ENCODE measurements around the gene NCOR2. TPM values are rescaled to one million over a fixed set of nuclear protein-coding genes. Genes with fewer than 3 reads are reported as not detected.

The NCOR2 gene
- total and polyA plus RNA-seq, 2 of the 4 experiments (the other 2 are of a cell fraction) = 12.9 to 40.8 TPM

DNA sequence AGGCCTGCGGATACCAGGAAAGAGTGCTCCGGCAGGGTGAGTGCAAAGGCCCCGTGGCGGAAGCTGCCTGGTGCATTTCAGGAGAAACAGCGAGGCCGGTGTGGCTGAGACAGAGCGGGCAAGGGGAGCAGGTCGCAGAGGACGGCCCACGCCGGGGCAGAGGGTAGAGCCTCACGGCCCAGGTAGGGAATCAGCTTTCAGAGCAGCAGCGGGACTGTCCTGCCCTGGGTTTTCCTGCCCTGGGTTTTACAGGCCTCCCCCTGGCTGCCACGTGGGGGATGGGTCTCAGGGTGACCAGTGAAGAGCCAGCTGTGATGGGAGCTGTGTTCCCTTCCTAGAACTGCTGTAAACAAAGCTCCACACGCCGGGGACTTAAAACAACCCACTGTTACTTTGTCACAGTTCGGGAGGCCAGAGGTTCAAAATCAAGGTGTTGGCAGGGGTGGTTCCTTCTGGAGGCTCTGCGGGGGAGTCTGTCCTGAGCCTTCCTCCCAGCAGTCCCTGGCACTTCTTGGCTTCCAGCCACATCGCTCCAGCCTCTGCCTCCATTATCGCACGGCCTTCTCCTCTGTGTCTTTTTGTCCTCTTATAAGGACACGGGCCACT is 10.4 kb downstream of the NCOR2 start:
- ChIA-PET POLR2A (ENCODE audit: unreplicated experiment) (no interaction called here), CTCF (no interaction called here)
- in situ Hi-C loops (cut with MboI; ENCODE audit: low sequenced_read_pairs) (no loop called here), intact Hi-C loops (cut with micrococcal nuclease) (no loop called here), dilution Hi-C loops (cut with HindIII; ENCODE audit: low sequenced_read_pairs, unreplicated experiment) (no loop called here)
- no peaks in the 10 kb centered on the region for H3K9me3 ChIP-seq (ENCODE audit: control insufficient read depth, insufficient read depth, low read length)
- no peak overlapping the region for H3K4me3 ChIP-seq (ENCODE audit: insufficient read depth, low read depth, low read length)
- peak overlapping the region; percentile 58; the same call in 1 of the 2 replicates for H2AK5ac ChIP-seq (ENCODE audit: low read depth, low read length)
- peak overlapping the region; percentile 76 for H2AK9ac ChIP-seq (replicated peaks; ENCODE audit: low read depth, low read length, poor library complexity)
- no peak overlapping the region for H2BK120ac ChIP-seq (ENCODE audit: low read depth, low read length)
- peaks cover 99% of the 10 kb centered on the region for H4K20me1 ChIP-seq (ENCODE audit: insufficient read depth, low read length)
- peak overlapping the region; percentile 11; the same call in 1 of the 2 replicates for H3K4ac ChIP-seq (ENCODE audit: low read depth, low read length)
- H3K4me2 ChIP-seq (ENCODE audit: low read depth, low read length) = no peak overlapping the region; the same call in 1 of the 2 replicates
- no peaks in the 10 kb centered on the region for H3K27me3 ChIP-seq (ENCODE audit: control insufficient read depth, insufficient read depth, low read length)
- H3K9ac ChIP-seq (ENCODE audit: low read depth, low read length) = no peak overlapping the region
- no peak overlapping the region for H3K56ac ChIP-seq (ENCODE audit: extremely low read depth, insufficient read depth, low read length)
- H2BK15ac ChIP-seq (ENCODE audit: low read depth, low read length) = no peak overlapping the region
- H4K8ac ChIP-seq (ENCODE audit: low read depth in 2 of 2, low read length in 2 of 2) = 0 out of 4 replicates have a peak overlapping the region, but pooled peaks of 1 of the 2 experiments have one; percentile 19
- H3K36me3 ChIP-seq (ENCODE audit: control insufficient read depth, insufficient read depth, low read length) = no peaks in the 10 kb centered on the region
- peak overlapping the region; percentile 21; the same call in 1 of the 2 replicates for H4K91ac ChIP-seq (ENCODE audit: insufficient read depth, low read depth, low read length)
- H2BK5ac ChIP-seq (ENCODE audit: low read depth, low read length, poor library complexity, severe bottlenecking) = peak overlapping the region; percentile 38
- H2AFZ ChIP-seq (replicated peaks; ENCODE audit: low read length, poor library complexity) = peak overlapping the region; percentile 68
- WGBS, 2 experiments (ENCODE audit: extremely low coverage in 2 of 2, insufficient read length in 1 of 2) = 88% methylated on average over 8 of the region's 22 CpGs; no CpG with 5 or more reads in 1 of the 2 experiments
- 0 out of 2 replicates have a peak overlapping the region, but pooled peaks have one; percentile 9 for H3K23ac ChIP-seq (ENCODE audit: low read depth, low read length)
- H3K14ac ChIP-seq (replicated peaks; ENCODE audit: low read depth, low read length) = no peak overlapping the region
- no peak overlapping the region for H3K18ac ChIP-seq (ENCODE audit: low read depth, low read length)
- no peak for DNase-seq
- peaks cover 7% of the 10 kb centered on the region; the same call in 1 of the 2 replicates for H3K4me1 ChIP-seq (ENCODE audit: control insufficient read depth, insufficient read depth, low read length)
- BruUV-seq (replicated peaks) = no TSS peak
- no peak overlapping the region for H4K5ac ChIP-seq (ENCODE audit: low read depth, low read length)
- peaks cover 11 to 93% of the 10 kb centered on the region in 2 experiments for H3K79me1 ChIP-seq (ENCODE audit: low read depth in 1 of 2, low read length in 2 of 2)
- H3K27ac ChIP-seq (ENCODE audit: insufficient read depth, low read length) = peak overlapping the region; percentile 1; the same call in 1 of the 2 replicates
- no peak overlapping the region for H2BK20ac ChIP-seq (ENCODE audit: low read depth, low read length)
- peaks cover 5% of the 10 kb centered on the region; the same call in 1 of the 2 replicates for H3K9me1 ChIP-seq (ENCODE audit: insufficient read depth, low read length)
- ATAC-seq (ENCODE audit: low read depth) = peak; percentile 60
- TF ChIP-seq, protein P1, sequence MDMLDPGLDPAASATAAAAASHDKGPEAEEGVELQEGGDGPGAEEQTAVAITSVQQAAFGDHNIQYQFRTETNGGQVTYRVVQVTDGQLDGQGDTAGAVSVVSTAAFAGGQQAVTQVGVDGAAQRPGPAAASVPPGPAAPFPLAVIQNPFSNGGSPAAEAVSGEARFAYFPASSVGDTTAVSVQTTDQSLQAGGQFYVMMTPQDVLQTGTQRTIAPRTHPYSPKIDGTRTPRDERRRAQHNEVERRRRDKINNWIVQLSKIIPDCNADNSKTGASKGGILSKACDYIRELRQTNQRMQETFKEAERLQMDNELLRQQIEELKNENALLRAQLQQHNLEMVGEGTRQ (IDR thresholded peaks at IDR 0.05; ENCODE audit: low read depth, low read length) = no peak
- TF ChIP-seq RFX5 (IDR thresholded peaks at IDR 0.05; ENCODE audit: low read depth, low read length) (no peak), FOS (IDR thresholded peaks at IDR 0.05; ENCODE audit: low read depth, low read length) (no peak), BHLHE40 (IDR thresholded peaks at IDR 0.05; ENCODE audit: low read depth, low read length) (no peak), CHD1 (IDR thresholded peaks at IDR 0.05; ENCODE audit: low read depth, low read length) (no peak), MAFK (IDR thresholded peaks at IDR 0.05; ENCODE audit: low read depth, low read length) (no peak), MAZ (IDR thresholded peaks at IDR 0.05; ENCODE audit: borderline replicate concordance, low read depth, low read length) (no peak), MXI1 (IDR thresholded peaks at IDR 0.05; ENCODE audit: borderline replicate concordance, low read depth, low read length) (no peak), SMC3 (IDR thresholded peaks at IDR 0.05; ENCODE audit: low read depth, low read length) (no peak), RAD21 (IDR thresholded peaks at IDR 0.05; ENCODE audit: low read length) (no peak), NFE2L2 (IDR thresholded peaks at IDR 0.05; ENCODE audit: low read depth, low read length) (no peak), CEBPB (IDR thresholded peaks at IDR 0.05; ENCODE audit: low read depth, low read length) (no peak), POLR2A (IDR thresholded peaks at IDR 0.05; ENCODE audit: low read depth, low read length) (no peak)
- TF ChIP-seq, protein P2, sequence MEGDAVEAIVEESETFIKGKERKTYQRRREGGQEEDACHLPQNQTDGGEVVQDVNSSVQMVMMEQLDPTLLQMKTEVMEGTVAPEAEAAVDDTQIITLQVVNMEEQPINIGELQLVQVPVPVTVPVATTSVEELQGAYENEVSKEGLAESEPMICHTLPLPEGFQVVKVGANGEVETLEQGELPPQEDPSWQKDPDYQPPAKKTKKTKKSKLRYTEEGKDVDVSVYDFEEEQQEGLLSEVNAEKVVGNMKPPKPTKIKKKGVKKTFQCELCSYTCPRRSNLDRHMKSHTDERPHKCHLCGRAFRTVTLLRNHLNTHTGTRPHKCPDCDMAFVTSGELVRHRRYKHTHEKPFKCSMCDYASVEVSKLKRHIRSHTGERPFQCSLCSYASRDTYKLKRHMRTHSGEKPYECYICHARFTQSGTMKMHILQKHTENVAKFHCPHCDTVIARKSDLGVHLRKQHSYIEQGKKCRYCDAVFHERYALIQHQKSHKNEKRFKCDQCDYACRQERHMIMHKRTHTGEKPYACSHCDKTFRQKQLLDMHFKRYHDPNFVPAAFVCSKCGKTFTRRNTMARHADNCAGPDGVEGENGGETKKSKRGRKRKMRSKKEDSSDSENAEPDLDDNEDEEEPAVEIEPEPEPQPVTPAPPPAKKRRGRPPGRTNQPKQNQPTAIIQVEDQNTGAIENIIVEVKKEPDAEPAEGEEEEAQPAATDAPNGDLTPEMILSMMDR (conservative IDR thresholded peaks at IDR 0.05; ENCODE audit: low read depth, low read length) = no peak
- TF ChIP-seq, protein P3, sequence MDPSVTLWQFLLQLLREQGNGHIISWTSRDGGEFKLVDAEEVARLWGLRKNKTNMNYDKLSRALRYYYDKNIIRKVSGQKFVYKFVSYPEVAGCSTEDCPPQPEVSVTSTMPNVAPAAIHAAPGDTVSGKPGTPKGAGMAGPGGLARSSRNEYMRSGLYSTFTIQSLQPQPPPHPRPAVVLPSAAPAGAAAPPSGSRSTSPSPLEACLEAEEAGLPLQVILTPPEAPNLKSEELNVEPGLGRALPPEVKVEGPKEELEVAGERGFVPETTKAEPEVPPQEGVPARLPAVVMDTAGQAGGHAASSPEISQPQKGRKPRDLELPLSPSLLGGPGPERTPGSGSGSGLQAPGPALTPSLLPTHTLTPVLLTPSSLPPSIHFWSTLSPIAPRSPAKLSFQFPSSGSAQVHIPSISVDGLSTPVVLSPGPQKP (IDR thresholded peaks at IDR 0.05; ENCODE audit: borderline replicate concordance, low read depth, low read length) = no peak

All from IMR-90 (cell line).